A549 (cell line): Measurements from ENCODE around the gene NDUFB5. TPM values are rescaled to one million over a fixed set of nuclear protein-coding genes. Genes with fewer than 3 reads are reported as not detected.

Experiments
- polyA plus RNA-seq, 4 experiments: library from polyadenylated mRNA; depleted of rRNA in 3 of 4; stranded (reverse); fragments of >200 nt; fragmentation: RNase III in 1 of 4; extraction: RNeasy Plus Mini Kit Qiagen cat#74134 plus additional on column Dnase treatment in 1 of 4; gene quantifications; 2 replicates in 3 of 4; 3 replicates in 1 of 4; pipeline ENCODE4 v1.2.3, GENCODE V29; 2011 to 2017
- small RNA-seq, 6 experiments: library from RNA; depleted of rRNA; stranded (forward); fragments of <200 nt; gene quantifications; one replicate each; pipeline ENCODE3, GENCODE V24; 2012

The NDUFB5 gene
- polyA plus RNA-seq, 2 of the 4 experiments (the other 2 are of a cell fraction): 65.5 to 66.1 TPM

Small RNA genes within 50 kb of the gene (small RNA-seq; reads per million reads assigned to genes)
- gene AC090425.1 (0 reads per million in 6 experiments), gene RF01210 (0 to 0.29 (median 0) reads per million in 6 experiments)

Other genes starting within 250 kb of the NDUFB5 start
- gene GNB4, start 153.3 kb upstream of the NDUFB5 start, polyA plus RNA-seq (2011; rRNA removed): 21.5 and 22.7 TPM in 2 replicates
- 10.3 to 11.1 TPM (median 10.9 TPM) in 3 replicates for gene GNB4, start 153.3 kb upstream of the NDUFB5 start, polyA plus RNA-seq (2017; fragmentation: RNase III; extraction: RNeasy Plus Mini Kit Qiagen cat#74134 plus additional on column Dnase treatment)
- gene ACTL6A, start 41.9 kb upstream of the NDUFB5 start, polyA plus RNA-seq (2011; rRNA removed): 89.7 and 116 TPM in 2 replicates
- 108 to 130 TPM (median 116 TPM) in 3 replicates for gene ACTL6A, start 41.9 kb upstream of the NDUFB5 start, polyA plus RNA-seq (2017; fragmentation: RNase III; extraction: RNeasy Plus Mini Kit Qiagen cat#74134 plus additional on column Dnase treatment)
- gene MRPL47, start 156 bp upstream of the NDUFB5 start, polyA plus RNA-seq (2011; rRNA removed): 61.3 and 79.8 TPM in 2 replicates
- gene MRPL47, start 156 bp upstream of the NDUFB5 start, polyA plus RNA-seq (2017; fragmentation: RNase III; extraction: RNeasy Plus Mini Kit Qiagen cat#74134 plus additional on column Dnase treatment): 49.2 to 51.6 TPM (median 49.7 TPM) in 3 replicates
- 10.2 and 11.5 TPM in 2 replicates for gene USP13, start 48.2 kb downstream of the NDUFB5 start, polyA plus RNA-seq (2011; rRNA removed)
- 7.5 to 8.7 TPM (median 7.6 TPM) in 3 replicates for gene USP13, start 48.2 kb downstream of the NDUFB5 start, polyA plus RNA-seq (2017; fragmentation: RNase III; extraction: RNeasy Plus Mini Kit Qiagen cat#74134 plus additional on column Dnase treatment)